ENCODE measurements around the gene RUNX2. TPM values are rescaled to one million over a fixed set of nuclear protein-coding genes. Genes with fewer than 3 reads are reported as not detected.

The RUNX2 gene
- total and polyA plus RNA-seq, 2 of the 8 experiments (the other 6 are each of a cell fraction or from before 2014, with no cell fraction given), result 0.26 to 1.2 TPM

GRCh38 chr6:45543298-45544235, 215.4 kb downstream of the RUNX2 start:
- no peak overlapping the region for H3K9ac ChIP-seq (replicated peaks in 1 of 4; ENCODE audit: extremely low read depth in 1 of 4, low read depth in 3 of 4, low read length in 3 of 4)
- H2AFZ ChIP-seq (ENCODE audit: low read length), result no peak overlapping the region
- H3K23me2 ChIP-seq (ENCODE audit: low read depth, low read length), result no peaks in the 10 kb centered on the region
- no peaks in the 10 kb centered on the region for H3K79me1 ChIP-seq (ENCODE audit: low read depth, low read length)
- no peak overlapping the region for H2BK5ac ChIP-seq (ENCODE audit: low read depth, low read length)
- no peak overlapping the region for H2BK15ac ChIP-seq (ENCODE audit: low read length)
- H3K23ac ChIP-seq (ENCODE audit: insufficient read length), result no peak overlapping the region
- no peak overlapping the region for H3K4ac ChIP-seq (replicated peaks; ENCODE audit: insufficient read length, low read depth, low read length)
- H4K91ac ChIP-seq (replicated peaks; ENCODE audit: insufficient read length, low read length), result no peak overlapping the region
- DNase-seq (ENCODE audit: low read depth in 1 of 2, low spot score in 2 of 2) (no peak), FAIRE-seq (no peak)
- no peak overlapping the region for H2BK12ac ChIP-seq (ENCODE audit: low read depth, low read length)
- no peak overlapping the region for H2AK5ac ChIP-seq (ENCODE audit: low read depth, low read length)
- H3K4me2 ChIP-seq (ENCODE audit: insufficient read depth in 1 of 2, low read depth in 2 of 2, low read length in 2 of 2), result no peak overlapping the region
- H3K27ac ChIP-seq (ENCODE audit: low read depth, low read length), result no peak overlapping the region
- H3K18ac ChIP-seq (ENCODE audit: extremely low read depth, low read length), result no peak overlapping the region
- H2BK120ac ChIP-seq (replicated peaks; ENCODE audit: low read depth, low read length), result no peak overlapping the region
- H3K4me3 ChIP-seq (ENCODE audit: extremely low read depth in 1 of 4, insufficient read depth in 2 of 4, low read depth in 3 of 4, low read length in 4 of 4), result no peak overlapping the region
- H4K8ac ChIP-seq (ENCODE audit: extremely low read depth, insufficient read depth, low read length), result no peak overlapping the region
- peaks cover 0 to 3% (median 2%) of the 10 kb centered on the region in 4 experiments; a peak in 1 of 7 replicates for H3K4me1 ChIP-seq (replicated peaks in 1 of 4; ENCODE audit: control insufficient read depth in 3 of 4, insufficient read depth in 4 of 4, low read length in 3 of 4)
- no peaks in the 10 kb centered on the region for H4K20me1 ChIP-seq (replicated peaks in 1 of 2; ENCODE audit: control insufficient read depth in 1 of 2, insufficient read depth in 2 of 2, low read length in 2 of 2)
- no peak overlapping the region for H3K14ac ChIP-seq (ENCODE audit: insufficient read length)
- H3K36me3 ChIP-seq (ENCODE audit: control insufficient read depth in 2 of 4, insufficient read depth in 4 of 4, low read length in 3 of 4), result no peaks in the 10 kb centered on the region
- H3K27me3 ChIP-seq (replicated peaks in 1 of 4; ENCODE audit: control insufficient read depth in 3 of 4, extremely low read depth in 1 of 4, insufficient read depth in 3 of 4, low read length in 3 of 4), result no peaks in the 10 kb centered on the region
- 83% methylated on average over 5 of the region's 5 CpGs; no CpG with 5 or more reads in 1 of the 2 experiments for WGBS, 2 experiments (ENCODE audit: extremely low coverage in 1 of 2, insufficient coverage in 1 of 2, insufficient read length in 1 of 2, insufficient replicate concordance in 2 of 2, low coverage in 1 of 2, low lambda C conversion rate in 2 of 2, missing lambda C conversion rate in 1 of 2)
- no peaks in the 10 kb centered on the region for H3K9me3 ChIP-seq (ENCODE audit: insufficient read depth in 2 of 2, low read depth in 1 of 2, low read length in 1 of 2)
- POLR2A ChIA-PET (ENCODE audit: partially characterized antibody), result no interaction called here
- no peak overlapping the region for H4K5ac ChIP-seq (ENCODE audit: insufficient read length, low read depth, low read length)
- TF ChIP-seq BACH1 (IDR thresholded peaks at IDR 0.05; ENCODE audit: low read length), result no peak
- TF ChIP-seq ASH2L (IDR thresholded peaks at IDR 0.05; ENCODE audit: low read length), result no peak
- TF ChIP-seq SP4 (IDR thresholded peaks at IDR 0.05; ENCODE audit: low read length), result no peak
- no peak for TF ChIP-seq TAF7 (optimal IDR thresholded peaks at IDR 0.05; ENCODE audit: borderline replicate concordance, low read depth, low read length)
- TF ChIP-seq RFX5 (IDR thresholded peaks at IDR 0.05; ENCODE audit: borderline replicate concordance, low read depth, low read length), result no peak
- TF ChIP-seq ATF2 (IDR thresholded peaks at IDR 0.05; ENCODE audit: low read length), result no peak
- TF ChIP-seq ZNF274 (IDR thresholded peaks at IDR 0.05; ENCODE audit: borderline replicate concordance, extremely low read depth, low read length), result no peak
- TF ChIP-seq POLR2A (IDR thresholded peaks at IDR 0.05; ENCODE audit: control extremely low read depth in 1 of 2, low read depth in 2 of 2, low read length in 2 of 2), result no peak
- no peak for TF ChIP-seq RNF2 (IDR thresholded peaks at IDR 0.05; ENCODE audit: borderline replicate concordance, low read depth, low read length, missing control alignments, poor library complexity, severe bottlenecking)
- TF ChIP-seq, protein P1, sequence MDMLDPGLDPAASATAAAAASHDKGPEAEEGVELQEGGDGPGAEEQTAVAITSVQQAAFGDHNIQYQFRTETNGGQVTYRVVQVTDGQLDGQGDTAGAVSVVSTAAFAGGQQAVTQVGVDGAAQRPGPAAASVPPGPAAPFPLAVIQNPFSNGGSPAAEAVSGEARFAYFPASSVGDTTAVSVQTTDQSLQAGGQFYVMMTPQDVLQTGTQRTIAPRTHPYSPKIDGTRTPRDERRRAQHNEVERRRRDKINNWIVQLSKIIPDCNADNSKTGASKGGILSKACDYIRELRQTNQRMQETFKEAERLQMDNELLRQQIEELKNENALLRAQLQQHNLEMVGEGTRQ (IDR thresholded peaks at IDR 0.05; ENCODE audit: low read length), result no peak
- no peak overlapping the region for H2BK20ac ChIP-seq (ENCODE audit: low read length)
- no peak overlapping the region for H3K56ac ChIP-seq (replicated peaks; ENCODE audit: insufficient read length, low read depth, low read length)
- CTCF ChIA-PET (ENCODE audit: partially characterized antibody), result no interaction called here
- H3K79me2 ChIP-seq (ENCODE audit: control insufficient read depth in 1 of 2, insufficient read depth in 2 of 2, low read length in 2 of 2), result no peaks in the 10 kb centered on the region

Data from H1 (cell line).